LHCN-M2 (cell line): ENCODE measurements around the gene SLC9A7. TPM values are rescaled to one million over a fixed set of nuclear protein-coding genes. Genes with fewer than 3 reads are reported as not detected.
"Not testable (repeated sequence)": the region's sequence is repeated elsewhere in the genome, so short reads cannot be mapped to it uniquely, and the experiment has no call there.

Experiments used
- DNase-seq: peaks from one replicate; pipeline ENCODE4 v3.0.0-alpha.2; 2012; ENCODE audit warnings: low read depth
- total RNA-seq: library from RNA; depleted of rRNA; stranded (reverse); fragments of >200 nt; gene quantifications from 2 replicates; pipeline ENCODE4 v1.2.3, GENCODE V29; 2014

Gene SLC9A7
- total RNA-seq, 1 experiment from 2014 or later, result 12.9 TPM

GRCh38 chrX:46754586-46755061 lies 4.3 kb downstream of the SLC9A7 start:
- DNase-seq, result no peak

- no peak for DNase-seq
Observed at GRCh38 chrX:46754036-46754435, 4.9 kb downstream of the SLC9A7 start.

GRCh38 chrX:46750889-46751288 lies 8.0 kb downstream of the SLC9A7 start:
- no peak for DNase-seq

- no peak for DNase-seq
Observed at GRCh38 chrX:46744009-46744408, 14.9 kb downstream of the SLC9A7 start.

- no peak for DNase-seq
Observed at GRCh38 chrX:46743046-46743445, 15.9 kb downstream of the SLC9A7 start.

- no peak for DNase-seq
Observed at GRCh38 chrX:46739736-46740135, 19.2 kb downstream of the SLC9A7 start.

- DNase-seq, result no peak
Observed at GRCh38 chrX:46737462-46737861, 21.5 kb downstream of the SLC9A7 start.

- DNase-seq, result no peak
Observed at GRCh38 chrX:46737041-46737440, 21.9 kb downstream of the SLC9A7 start.

- no peak for DNase-seq
Observed at GRCh38 chrX:46735622-46736021, 23.3 kb downstream of the SLC9A7 start.

GRCh38 chrX:46733226-46733625 lies 25.7 kb downstream of the SLC9A7 start:
- DNase-seq, result no peak

GRCh38 chrX:46730765-46731164 lies 28.2 kb downstream of the SLC9A7 start:
- no peak for DNase-seq

GRCh38 chrX:46727441-46727840 lies 31.5 kb downstream of the SLC9A7 start:
- DNase-seq, result no peak

GRCh38 chrX:46723569-46723927 lies 35.4 kb downstream of the SLC9A7 start:
- DNase-seq, result not testable (repeated sequence)

GRCh38 chrX:46722742-46723568 lies 36.0 kb downstream of the SLC9A7 start:
- peak; percentile 24 for DNase-seq

GRCh38 chrX:46716796-46717195 lies 42.1 kb downstream of the SLC9A7 start:
- no peak for DNase-seq

- no peak for DNase-seq
Observed at GRCh38 chrX:46715997-46716396, 42.9 kb downstream of the SLC9A7 start.

- DNase-seq, result no peak
Observed at GRCh38 chrX:46715530-46715929, 43.4 kb downstream of the SLC9A7 start.

- no peak for DNase-seq
Observed at GRCh38 chrX:46713672-46714490, 45.0 kb downstream of the SLC9A7 start.

GRCh38 chrX:46712764-46713163 lies 46.2 kb downstream of the SLC9A7 start:
- DNase-seq, result no peak

GRCh38 chrX:46710927-46711623 lies 47.8 kb downstream of the SLC9A7 start:
- DNase-seq, result no peak

GRCh38 chrX:46710425-46710824 lies 48.5 kb downstream of the SLC9A7 start:
- no peak for DNase-seq
